ENCODE results near the gene NINL.
A peak's percentile ranks its signal among the peaks of the same experiment; 100 is the strongest.

The NINL gene

DNA sequence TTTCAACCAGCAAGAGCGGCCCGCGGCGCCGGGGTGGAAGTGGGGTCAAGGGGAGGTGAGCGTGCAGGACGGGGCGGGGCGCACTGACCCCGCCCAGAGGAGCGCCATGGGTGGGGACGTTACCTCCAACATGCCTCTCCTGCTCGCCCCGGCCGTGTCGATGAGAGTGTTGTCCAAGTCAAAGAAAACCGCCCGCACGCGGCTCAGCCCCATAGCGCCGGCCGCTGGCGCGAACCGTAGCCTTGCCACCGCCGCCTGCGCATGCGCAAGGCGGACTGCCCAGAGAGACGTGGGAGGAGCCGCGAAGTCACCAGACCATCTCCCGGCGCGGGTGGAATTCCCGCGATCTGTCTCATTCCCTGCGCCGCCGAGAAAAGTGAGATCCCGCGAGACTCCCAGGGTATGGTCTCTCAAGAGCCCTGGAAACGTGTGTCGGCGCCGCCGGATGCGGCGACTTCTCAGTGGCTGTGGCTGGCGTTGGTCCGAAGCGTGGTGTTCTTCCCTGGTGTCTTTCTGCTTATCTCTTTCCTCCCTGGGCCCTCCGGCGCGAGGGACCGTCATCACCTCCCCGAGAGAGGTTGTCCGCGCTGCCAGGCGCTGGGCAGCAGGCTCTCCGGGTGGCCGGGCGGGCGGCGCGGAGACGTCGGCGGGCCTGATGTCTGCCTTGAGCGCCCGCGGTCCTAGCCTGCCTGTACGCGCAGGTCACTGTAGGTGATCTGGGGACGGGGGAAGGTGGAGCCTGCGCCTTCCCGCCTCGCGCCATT is 38.6 kb upstream of the NINL start, which contains the start of gene NANP:
NANP (minus strand) TSS at position 279 of the 764 bp plus-strand sequence; CDS start at position 213, 66 bp downstream.
- DNase-seq (ENCODE audit: low read depth, low spot score), result peak; percentile 70
- Histone ChIP-seq H3K9me3 (ENCODE audit: insufficient read depth, low read length) (no peaks in the 10 kb centered on the region), H3K36me3 (ENCODE audit: insufficient read depth, insufficient read length, low read length) (peaks cover 7% of the 10 kb centered on the region), H3K4me1 (ENCODE audit: insufficient read depth, insufficient read length) (no peaks in the 10 kb centered on the region), H3K27me3 (ENCODE audit: insufficient read depth, insufficient read length) (peaks cover 8% of the 10 kb centered on the region), H3K9ac (ENCODE audit: insufficient read length, low read depth) (peak within 1 kb of the TSS; percentile 90), H3K4me3 (ENCODE audit: insufficient read length, low read depth) (peak within 1 kb of the TSS; percentile 78)
- TF ChIP-seq YY1 (IDR thresholded peaks at IDR 0.05; ENCODE audit: insufficient read depth, insufficient read length), result no peak
- TF ChIP-seq ZNF274 (IDR thresholded peaks at IDR 0.05; ENCODE audit: low read depth, low read length), result no peak
- no peak for TF ChIP-seq SUZ12 (IDR thresholded peaks at IDR 0.05; ENCODE audit: extremely low read depth, insufficient read depth, insufficient read length)

DNA sequence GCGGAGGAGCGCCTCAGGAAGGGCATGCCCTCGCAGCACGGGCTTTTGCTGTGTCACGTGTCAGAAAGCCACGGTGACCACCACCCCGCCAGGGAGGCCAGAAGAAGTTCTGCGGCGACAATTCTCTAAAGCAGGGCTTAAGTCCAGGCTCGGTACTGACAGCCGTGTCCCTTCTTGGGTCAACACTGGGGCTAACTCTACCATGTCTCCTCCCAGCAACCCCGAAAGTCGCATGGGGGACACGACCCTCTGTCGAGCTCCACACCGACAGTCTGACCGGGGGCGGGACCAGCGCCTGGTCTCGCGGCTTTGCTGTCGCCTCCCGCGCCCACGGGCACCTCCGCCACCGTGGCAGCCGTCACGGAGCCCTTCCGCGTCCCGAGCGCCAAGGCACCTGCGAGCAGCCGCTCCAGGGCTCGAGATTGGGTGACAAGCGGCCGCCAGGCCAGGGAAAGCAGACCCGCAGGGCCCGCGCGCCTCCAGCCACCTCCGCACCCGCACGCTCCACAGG is 37.9 kb upstream of the NINL start:
- Histone ChIP-seq H3K27me3 (ENCODE audit: insufficient read depth, insufficient read length) (peaks cover 8% of the 10 kb centered on the region), H3K9ac (ENCODE audit: insufficient read length, low read depth) (peak overlapping the region; percentile 90), H3K9me3 (ENCODE audit: insufficient read depth, low read length) (no peaks in the 10 kb centered on the region), H3K36me3 (ENCODE audit: insufficient read depth, insufficient read length, low read length) (peaks cover 7% of the 10 kb centered on the region), H3K4me1 (ENCODE audit: insufficient read depth, insufficient read length) (no peaks in the 10 kb centered on the region), H3K4me3 (ENCODE audit: insufficient read length, low read depth) (peak overlapping the region; percentile 78)
- TF ChIP-seq SUZ12 (IDR thresholded peaks at IDR 0.05; ENCODE audit: extremely low read depth, insufficient read depth, insufficient read length), result no peak
- DNase-seq (ENCODE audit: low read depth, low spot score), result no peak

DNA sequence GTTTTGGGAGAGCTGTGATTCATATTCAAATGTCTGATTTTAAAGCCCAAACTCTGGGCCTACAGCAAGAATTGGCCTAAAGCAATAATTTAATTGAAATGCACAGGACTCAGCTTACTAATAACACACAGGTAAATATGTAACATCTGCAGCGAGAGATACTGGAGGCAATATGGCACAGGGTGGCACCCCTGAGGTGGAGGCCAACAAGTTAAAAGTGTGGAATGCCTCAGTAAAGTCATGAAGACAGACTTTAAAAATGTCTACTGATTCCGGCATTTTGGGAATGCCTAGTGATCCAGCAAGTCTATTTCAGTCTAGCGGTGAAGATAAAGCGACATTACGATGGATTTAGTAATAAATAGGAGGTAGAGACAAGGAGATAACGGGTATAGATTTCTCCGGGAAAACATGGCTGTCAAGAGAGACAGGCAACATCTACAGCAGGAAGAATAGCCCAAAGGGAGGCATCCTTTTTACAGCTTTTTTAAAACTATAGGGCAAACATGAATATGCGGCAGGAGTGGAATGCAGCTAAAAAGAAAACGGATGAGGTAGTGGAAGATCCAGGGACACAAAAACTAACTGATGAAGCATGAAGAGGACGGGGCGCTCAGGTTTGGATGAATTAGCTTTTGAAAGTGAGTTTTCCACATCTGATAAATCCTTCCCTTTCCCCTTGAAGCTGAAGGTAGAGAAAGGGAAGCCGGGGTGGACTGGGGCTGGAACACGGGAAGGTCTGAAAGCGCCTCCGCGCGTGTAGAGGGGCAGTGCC is 37.3 kb upstream of the NINL start:
- H3K9me3 ChIP-seq (ENCODE audit: insufficient read depth, low read length), result no peaks in the 10 kb centered on the region
- no peak for DNase-seq (ENCODE audit: low read depth, low spot score)
- H3K4me1 ChIP-seq (ENCODE audit: insufficient read depth, insufficient read length), result no peaks in the 10 kb centered on the region
- peaks cover 8% of the 10 kb centered on the region for H3K27me3 ChIP-seq (ENCODE audit: insufficient read depth, insufficient read length)
- no peak for TF ChIP-seq YY1 (IDR thresholded peaks at IDR 0.05; ENCODE audit: insufficient read depth, insufficient read length)
- no peak for TF ChIP-seq SUZ12 (IDR thresholded peaks at IDR 0.05; ENCODE audit: extremely low read depth, insufficient read depth, insufficient read length)
- TF ChIP-seq ZNF274 (IDR thresholded peaks at IDR 0.05; ENCODE audit: low read depth, low read length), result no peak
- peaks cover 7% of the 10 kb centered on the region for H3K36me3 ChIP-seq (ENCODE audit: insufficient read depth, insufficient read length, low read length)
- peak overlapping the region; percentile 78 for H3K4me3 ChIP-seq (ENCODE audit: insufficient read length, low read depth)
- H3K9ac ChIP-seq (ENCODE audit: insufficient read length, low read depth), result peak overlapping the region; percentile 90

DNA sequence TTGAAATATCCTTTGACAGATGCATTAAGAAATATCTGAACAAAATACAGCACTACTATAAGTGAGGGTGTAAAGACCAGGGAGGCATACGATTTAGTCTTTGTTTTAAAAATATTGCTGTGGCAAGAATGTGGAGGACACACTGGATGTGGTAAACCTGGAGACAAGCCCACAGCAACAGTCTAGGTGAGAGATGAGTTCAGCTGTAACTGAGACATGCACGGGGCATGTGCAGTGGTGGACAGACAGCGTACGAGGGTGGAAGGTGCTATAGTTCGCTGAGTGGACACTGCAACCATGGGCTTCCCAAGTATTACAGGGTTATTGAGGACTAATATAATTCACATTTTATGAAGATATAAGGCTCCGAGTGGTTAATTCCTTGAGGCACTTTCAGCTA is 36.7 kb upstream of the NINL start:
- no peak overlapping the region for H3K9ac ChIP-seq (ENCODE audit: insufficient read length, low read depth)
- no peaks in the 10 kb centered on the region for H3K9me3 ChIP-seq (ENCODE audit: insufficient read depth, low read length)
- no peak overlapping the region for H3K4me3 ChIP-seq (ENCODE audit: insufficient read length, low read depth)
- TF ChIP-seq YY1 (IDR thresholded peaks at IDR 0.05; ENCODE audit: insufficient read depth, insufficient read length) (no peak), SUZ12 (IDR thresholded peaks at IDR 0.05; ENCODE audit: extremely low read depth, insufficient read depth, insufficient read length) (no peak), ZNF274 (IDR thresholded peaks at IDR 0.05; ENCODE audit: low read depth, low read length) (no peak)
- no peaks in the 10 kb centered on the region for H3K4me1 ChIP-seq (ENCODE audit: insufficient read depth, insufficient read length)
- no peak for DNase-seq (ENCODE audit: low read depth, low spot score)
- peaks cover 7% of the 10 kb centered on the region for H3K36me3 ChIP-seq (ENCODE audit: insufficient read depth, insufficient read length, low read length)
- H3K27me3 ChIP-seq (ENCODE audit: insufficient read depth, insufficient read length), result peaks cover 8% of the 10 kb centered on the region

DNA sequence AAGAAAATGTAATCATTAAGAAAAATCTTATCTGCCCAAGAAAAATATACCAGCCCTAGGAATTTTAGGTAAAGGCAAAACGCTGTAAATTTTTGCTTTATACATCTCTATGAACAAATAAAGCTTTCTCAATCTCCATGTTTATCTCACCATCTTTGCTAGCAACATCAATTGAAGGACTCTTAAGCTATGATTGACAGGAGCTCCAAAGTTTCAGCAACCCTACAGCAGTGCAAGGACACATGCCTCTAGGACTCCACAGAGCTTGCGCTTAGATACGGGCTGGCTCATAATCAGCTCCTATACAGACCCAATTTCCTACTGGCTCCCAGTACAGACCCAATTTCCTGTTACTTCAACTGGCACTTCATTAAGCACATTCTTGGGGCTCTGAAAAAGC is 34.2 kb upstream of the NINL start:
- H3K9ac ChIP-seq (ENCODE audit: insufficient read length, low read depth), result no peak overlapping the region

DNA sequence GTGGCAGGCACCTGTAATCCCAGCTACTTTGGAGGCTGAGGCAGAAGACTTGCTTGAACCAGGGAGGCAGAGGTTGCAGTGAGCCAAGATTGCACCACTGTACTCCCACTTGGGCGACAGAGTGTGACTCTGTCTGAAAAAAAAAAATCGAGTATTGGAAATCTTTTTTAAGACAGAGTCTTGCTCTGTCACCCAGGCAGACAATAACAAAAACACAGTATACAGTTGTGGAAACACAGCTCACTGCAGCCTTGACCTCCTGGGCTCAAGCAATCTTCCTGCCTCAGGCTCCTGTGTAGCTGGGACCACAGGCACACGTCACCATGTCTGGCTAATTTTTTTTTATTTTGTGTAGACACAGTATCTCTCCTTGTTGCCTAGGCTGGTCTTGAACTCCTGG is 23.4 kb upstream of the NINL start:
- no peak for TF ChIP-seq YY1 (IDR thresholded peaks at IDR 0.05; ENCODE audit: insufficient read depth, insufficient read length)
- TF ChIP-seq SUZ12 (IDR thresholded peaks at IDR 0.05; ENCODE audit: extremely low read depth, insufficient read depth, insufficient read length), result no peak
- no peak for TF ChIP-seq ZNF274 (IDR thresholded peaks at IDR 0.05; ENCODE audit: low read depth, low read length)
- no peak overlapping the region for H3K9ac ChIP-seq (ENCODE audit: insufficient read length, low read depth)
- H3K36me3 ChIP-seq (ENCODE audit: insufficient read depth, insufficient read length, low read length), result peaks cover 5% of the 10 kb centered on the region

More for the DNA sequence above, 34.2 kb upstream of the NINL start:
- H3K4me1 ChIP-seq (ENCODE audit: insufficient read depth, insufficient read length), result no peaks in the 10 kb centered on the region
- no peak for DNase-seq (ENCODE audit: low read depth, low spot score)
- TF ChIP-seq YY1 (IDR thresholded peaks at IDR 0.05; ENCODE audit: insufficient read depth, insufficient read length), result no peak
- no peak for TF ChIP-seq SUZ12 (IDR thresholded peaks at IDR 0.05; ENCODE audit: extremely low read depth, insufficient read depth, insufficient read length)
- TF ChIP-seq ZNF274 (IDR thresholded peaks at IDR 0.05; ENCODE audit: low read depth, low read length), result no peak
- no peak overlapping the region for H3K4me3 ChIP-seq (ENCODE audit: insufficient read length, low read depth)
- peaks cover 19% of the 10 kb centered on the region for H3K36me3 ChIP-seq (ENCODE audit: insufficient read depth, insufficient read length, low read length)
- H3K9me3 ChIP-seq (ENCODE audit: insufficient read depth, low read length), result no peaks in the 10 kb centered on the region
- H3K27me3 ChIP-seq (ENCODE audit: insufficient read depth, insufficient read length), result peaks cover 8% of the 10 kb centered on the region

More for the DNA sequence above, 23.4 kb upstream of the NINL start:
- Histone ChIP-seq H3K4me1 (ENCODE audit: insufficient read depth, insufficient read length) (no peaks in the 10 kb centered on the region), H3K27me3 (ENCODE audit: insufficient read depth, insufficient read length) (no peaks in the 10 kb centered on the region), H3K9me3 (ENCODE audit: insufficient read depth, low read length) (no peaks in the 10 kb centered on the region), H3K4me3 (ENCODE audit: insufficient read length, low read depth) (no peak overlapping the region)
- DNase-seq (ENCODE audit: low read depth, low spot score), result no peak
